GM13977 (cell line): ENCODE data around the gene TYW5.
"Not testable (repeated sequence)": the region's sequence is repeated elsewhere in the genome, so short reads cannot be mapped to it uniquely, and the experiment has no call there.

Experiments used
- DNase-seq: peaks from one replicate; pipeline ENCODE4 v3.0.0; 2012; ENCODE audit warnings: low spot score
- CTCF ChIP-seq: IDR thresholded peaks from 2 replicates; pipeline ENCODE4 v1.5.1; 2012; ENCODE audit warnings: mild to moderate bottlenecking, control low read depth; ENCODE audit not compliant: insufficient read depth; ENCODE audit errors: extremely low read depth, missing control alignments
- in situ Hi-C: fragments of 300-500 bp; cut with MboI; formaldehyde crosslinking; loops from one replicate; pipeline ENCODE4 v1.12.0; 2022; ENCODE audit warnings: low sequenced_read_pairs, low pct_unique_long_range_greater_than_20kb, mixed read lengths, inconsistent platforms; ENCODE audit not compliant: unreplicated experiment

Gene TYW5

GRCh38 chr2:199922856-199923255, 32.4 kb downstream of the TYW5 start:
- no peak for TF ChIP-seq CTCF
- in situ Hi-C loops = no loop called here
- DNase-seq = no peak

GRCh38 chr2:199916980-199917379, 38.3 kb downstream of the TYW5 start:
- no peak for DNase-seq

GRCh38 chr2:199914372-199914958, 40.8 kb downstream of the TYW5 start:
- no peak for DNase-seq
- in situ Hi-C loops = no loop called here
- no peak for TF ChIP-seq CTCF

More at GRCh38 chr2:199916980-199917379, 38.3 kb downstream of the TYW5 start:
- in situ Hi-C loops = no loop called here
- no peak for TF ChIP-seq CTCF

GRCh38 chr2:199912553-199913114, 42.7 kb downstream of the TYW5 start:
- in situ Hi-C loops, DNase-seq: not testable (repeated sequence)

- DNase-seq = peak; percentile 3
- no peak for TF ChIP-seq CTCF
Observed at GRCh38 chr2:199911877-199912161, 43.5 kb downstream of the TYW5 start.

GRCh38 chr2:199911052-199911876, 44.0 kb downstream of the TYW5 start, which contains the start of gene C2orf69:
Gene C2orf69 (plus strand): TSS chr2:199911293. CDS start chr2:199911439, 146 bp downstream.
- TF ChIP-seq CTCF = no peak
- in situ Hi-C loops = no loop called here
- DNase-seq = peak; percentile 94

More at GRCh38 chr2:199911877-199912161, 43.5 kb downstream of the TYW5 start:
- in situ Hi-C loops = no loop called here

GRCh38 chr2:199910338-199911051, 44.8 kb downstream of the TYW5 start:
- DNase-seq = peak; percentile 2
- in situ Hi-C loops = no loop called here
- no peak for TF ChIP-seq CTCF
